ENCODE data around the gene LRFN5. TPM values are rescaled to one million over a fixed set of nuclear protein-coding genes. Genes with fewer than 3 reads are reported as not detected.

The LRFN5 gene
- total and polyA plus RNA-seq, 2 experiments from 2014 or later = 2.1 to 2.2 TPM

- DNase-seq (ENCODE audit: low read depth in 1 of 2, low spot score in 1 of 2) = no peak
- no peak overlapping the region for H3K27ac ChIP-seq
- no peaks in the 10 kb centered on the region for H3K9me3 ChIP-seq (ENCODE audit: low read depth)
- no peak for TF ChIP-seq CTCF (IDR thresholded peaks at IDR 0.05; ENCODE audit: low read depth, low read length)
- no peaks in the 10 kb centered on the region for H3K27me3 ChIP-seq
- no peak overlapping the region for H3K4me3 ChIP-seq
- no peaks in the 10 kb centered on the region for H3K4me1 ChIP-seq (ENCODE audit: low read depth)
- no peaks in the 10 kb centered on the region for H3K36me3 ChIP-seq
These were observed 23.2 kb downstream of the LRFN5 start for GRCh38 chr14:41629876-41630275.

- no peak for TF ChIP-seq CTCF (IDR thresholded peaks at IDR 0.05; ENCODE audit: low read depth, low read length)
- H3K9me3 ChIP-seq (ENCODE audit: low read depth) = no peaks in the 10 kb centered on the region
- H3K4me3 ChIP-seq = no peak overlapping the region
- H3K4me1 ChIP-seq (ENCODE audit: low read depth) = no peaks in the 10 kb centered on the region
- DNase-seq (ENCODE audit: low read depth in 1 of 2, low spot score in 1 of 2) = no peak
- no peaks in the 10 kb centered on the region for H3K27me3 ChIP-seq
- H3K27ac ChIP-seq = no peak overlapping the region
- H3K36me3 ChIP-seq = no peaks in the 10 kb centered on the region
These were observed 27.6 kb downstream of the LRFN5 start for GRCh38 chr14:41634286-41634685.

- no peak overlapping the region for H3K27ac ChIP-seq
- DNase-seq (ENCODE audit: low read depth in 1 of 2, low spot score in 1 of 2) = peak in 1 of 2 donors; percentile 8
- no peak overlapping the region for H3K4me3 ChIP-seq
- H3K27me3 ChIP-seq = no peaks in the 10 kb centered on the region
- TF ChIP-seq CTCF (IDR thresholded peaks at IDR 0.05; ENCODE audit: low read depth, low read length) = no peak
- no peaks in the 10 kb centered on the region for H3K9me3 ChIP-seq (ENCODE audit: low read depth)
- no peaks in the 10 kb centered on the region for H3K4me1 ChIP-seq (ENCODE audit: low read depth)
- H3K36me3 ChIP-seq = no peaks in the 10 kb centered on the region
These were observed 30.1 kb downstream of the LRFN5 start for GRCh38 chr14:41636492-41637392.

- no peaks in the 10 kb centered on the region for H3K36me3 ChIP-seq
- no peak for DNase-seq (ENCODE audit: low read depth in 1 of 2, low spot score in 1 of 2)
- no peak for TF ChIP-seq CTCF (IDR thresholded peaks at IDR 0.05; ENCODE audit: low read depth, low read length)
These were observed 35.0 kb downstream of the LRFN5 start for GRCh38 chr14:41641690-41642089.

GRCh38 chr14:41642367-41642766, 35.7 kb downstream of the LRFN5 start:
- TF ChIP-seq CTCF (IDR thresholded peaks at IDR 0.05; ENCODE audit: low read depth, low read length) = no peak

More at GRCh38 chr14:41641690-41642089, 35.0 kb downstream of the LRFN5 start:
- H3K4me3 ChIP-seq = no peak overlapping the region
- no peaks in the 10 kb centered on the region for H3K4me1 ChIP-seq (ENCODE audit: low read depth)
- no peak overlapping the region for H3K27ac ChIP-seq
- no peaks in the 10 kb centered on the region for H3K9me3 ChIP-seq (ENCODE audit: low read depth)
- no peaks in the 10 kb centered on the region for H3K27me3 ChIP-seq

More at GRCh38 chr14:41642367-41642766, 35.7 kb downstream of the LRFN5 start:
- no peaks in the 10 kb centered on the region for H3K36me3 ChIP-seq
- no peaks in the 10 kb centered on the region for H3K4me1 ChIP-seq (ENCODE audit: low read depth)
- no peaks in the 10 kb centered on the region for H3K9me3 ChIP-seq (ENCODE audit: low read depth)
- peak in 1 of 2 donors; percentile 5 for DNase-seq (ENCODE audit: low read depth in 1 of 2, low spot score in 1 of 2)
- no peak overlapping the region for H3K4me3 ChIP-seq
- no peak overlapping the region for H3K27ac ChIP-seq
- H3K27me3 ChIP-seq = no peaks in the 10 kb centered on the region

Measured in cardiac muscle cell (in vitro differentiated cells and primary cell).